ENCODE measurements around the gene CES4A. TPM values are rescaled to one million over a fixed set of nuclear protein-coding genes. Genes with fewer than 3 reads are reported as not detected.

CES4A gene
- total and polyA plus RNA-seq, 9 of the 15 experiments (the other 6 are each of a cell fraction or from before 2014, with no cell fraction given) = 0.09 to 0.13 (median 0.11) TPM; not detected in 6

DNA sequence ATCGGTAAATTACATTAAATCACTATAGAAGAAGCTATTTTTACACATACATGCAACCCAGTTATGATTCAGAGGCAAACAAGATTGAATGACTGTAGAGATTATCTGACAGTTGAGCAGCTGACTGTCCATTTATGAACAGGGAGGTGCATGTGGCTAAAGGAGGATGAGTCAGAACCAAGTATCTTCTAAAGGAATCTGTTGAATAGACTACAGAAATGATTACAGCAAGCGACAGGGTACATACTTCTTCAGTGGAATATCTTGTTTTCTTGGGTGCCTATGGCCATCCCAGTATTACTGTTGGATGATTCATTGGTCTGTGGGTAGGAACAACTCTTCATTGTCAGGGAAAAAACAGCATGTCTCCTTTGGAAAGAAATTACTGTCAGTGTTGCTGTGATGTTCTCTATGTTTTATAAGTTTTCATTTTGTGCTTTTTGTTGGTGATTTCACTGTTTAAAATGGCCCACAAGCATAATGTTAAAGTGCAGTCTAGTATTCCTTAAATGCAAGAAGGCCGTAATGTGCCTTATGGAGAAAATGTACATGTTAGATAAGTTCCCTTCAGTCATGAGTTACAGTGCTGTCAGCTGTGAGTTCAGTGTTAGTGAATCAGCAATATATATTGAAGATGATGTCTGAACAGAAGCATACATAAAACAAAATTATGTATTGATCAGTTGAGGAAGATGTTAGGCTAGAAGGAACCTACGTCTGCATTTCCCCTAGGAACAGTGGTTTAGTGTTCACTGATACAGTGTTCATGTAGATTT lies 67.5 kb downstream of the CES4A start (continued):
- TF ChIP-seq SRF (CRISPR knock-in tag; IDR thresholded peaks at IDR 0.05) (0 out of 4 replicates have a peak, but pooled peaks of 1 of the 2 experiments have one; percentile 47), FOSL1 (tag; conservative IDR thresholded peaks at IDR 0.05) (peak; percentile 99), GTF2E2 (tag; IDR thresholded peaks at IDR 0.05) (no peak; the same call in 1 of the 2 replicates), GTF2A2 (tag; IDR thresholded peaks at IDR 0.05) (no peak), RBM34 (IDR thresholded peaks at IDR 0.05; ENCODE audit: borderline replicate concordance, insufficient read depth, low read length) (no peak), POLR3G (IDR thresholded peaks at IDR 0.05; ENCODE audit: extremely low read depth, insufficient read length, insufficient replicate concordance) (no peak), MNT (conservative IDR thresholded peaks at IDR 0.05) (peak; percentile 47 to 77; a peak in 3 of 4 replicates), KAT2B (IDR thresholded peaks at IDR 0.05; ENCODE audit: low read depth, low read length) (no peak), NR2C1 (IDR thresholded peaks at IDR 0.05) (no peak), NR2C1 (tag; IDR thresholded peaks at IDR 0.05) (no peak), ZNF282 (CRISPR knock-in tag; IDR thresholded peaks at IDR 0.05) (no peak), STAT5B (CRISPR knock-in tag; IDR thresholded peaks at IDR 0.05) (no peak), ZNF23 (CRISPR knock-in tag; IDR thresholded peaks at IDR 0.05) (no peak), PRMT5 (CRISPR knock-in tag; IDR thresholded peaks at IDR 0.05) (no peak), ZNF3 (CRISPR knock-in tag; IDR thresholded peaks at IDR 0.05) (no peak), RFX7 (CRISPR knock-in tag; IDR thresholded peaks at IDR 0.05) (no peak)
- TF ChIP-seq, protein P1, sequence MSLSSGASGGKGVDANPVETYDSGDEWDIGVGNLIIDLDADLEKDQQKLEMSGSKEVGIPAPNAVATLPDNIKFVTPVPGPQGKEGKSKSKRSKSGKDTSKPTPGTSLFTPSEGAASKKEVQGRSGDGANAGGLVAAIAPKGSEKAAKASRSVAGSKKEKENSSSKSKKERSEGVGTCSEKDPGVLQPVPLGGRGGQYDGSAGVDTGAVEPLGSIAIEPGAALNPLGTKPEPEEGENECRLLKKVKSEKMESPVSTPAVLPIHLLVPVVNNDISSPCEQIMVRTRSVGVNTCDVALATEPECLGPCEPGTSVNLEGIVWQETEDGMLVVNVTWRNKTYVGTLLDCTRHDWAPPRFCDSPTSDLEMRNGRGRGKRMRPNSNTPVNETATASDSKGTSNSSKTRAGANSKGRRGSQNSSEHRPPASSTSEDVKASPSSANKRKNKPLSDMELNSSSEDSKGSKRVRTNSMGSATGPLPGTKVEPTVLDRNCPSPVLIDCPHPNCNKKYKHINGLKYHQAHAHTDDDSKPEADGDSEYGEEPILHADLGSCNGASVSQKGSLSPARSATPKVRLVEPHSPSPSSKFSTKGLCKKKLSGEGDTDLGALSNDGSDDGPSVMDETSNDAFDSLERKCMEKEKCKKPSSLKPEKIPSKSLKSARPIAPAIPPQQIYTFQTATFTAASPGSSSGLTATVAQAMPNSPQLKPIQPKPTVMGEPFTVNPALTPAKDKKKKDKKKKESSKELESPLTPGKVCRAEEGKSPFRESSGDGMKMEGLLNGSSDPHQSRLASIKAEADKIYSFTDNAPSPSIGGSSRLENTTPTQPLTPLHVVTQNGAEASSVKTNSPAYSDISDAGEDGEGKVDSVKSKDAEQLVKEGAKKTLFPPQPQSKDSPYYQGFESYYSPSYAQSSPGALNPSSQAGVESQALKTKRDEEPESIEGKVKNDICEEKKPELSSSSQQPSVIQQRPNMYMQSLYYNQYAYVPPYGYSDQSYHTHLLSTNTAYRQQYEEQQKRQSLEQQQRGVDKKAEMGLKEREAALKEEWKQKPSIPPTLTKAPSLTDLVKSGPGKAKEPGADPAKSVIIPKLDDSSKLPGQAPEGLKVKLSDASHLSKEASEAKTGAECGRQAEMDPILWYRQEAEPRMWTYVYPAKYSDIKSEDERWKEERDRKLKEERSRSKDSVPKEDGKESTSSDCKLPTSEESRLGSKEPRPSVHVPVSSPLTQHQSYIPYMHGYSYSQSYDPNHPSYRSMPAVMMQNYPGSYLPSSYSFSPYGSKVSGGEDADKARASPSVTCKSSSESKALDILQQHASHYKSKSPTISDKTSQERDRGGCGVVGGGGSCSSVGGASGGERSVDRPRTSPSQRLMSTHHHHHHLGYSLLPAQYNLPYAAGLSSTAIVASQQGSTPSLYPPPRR (CRISPR knock-in tag; IDR thresholded peaks at IDR 0.05; ENCODE audit: borderline replicate concordance) = no peak
- TF ChIP-seq, protein P2, sequence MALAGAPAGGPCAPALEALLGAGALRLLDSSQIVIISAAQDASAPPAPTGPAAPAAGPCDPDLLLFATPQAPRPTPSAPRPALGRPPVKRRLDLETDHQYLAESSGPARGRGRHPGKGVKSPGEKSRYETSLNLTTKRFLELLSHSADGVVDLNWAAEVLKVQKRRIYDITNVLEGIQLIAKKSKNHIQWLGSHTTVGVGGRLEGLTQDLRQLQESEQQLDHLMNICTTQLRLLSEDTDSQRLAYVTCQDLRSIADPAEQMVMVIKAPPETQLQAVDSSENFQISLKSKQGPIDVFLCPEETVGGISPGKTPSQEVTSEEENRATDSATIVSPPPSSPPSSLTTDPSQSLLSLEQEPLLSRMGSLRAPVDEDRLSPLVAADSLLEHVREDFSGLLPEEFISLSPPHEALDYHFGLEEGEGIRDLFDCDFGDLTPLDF (CRISPR knock-in tag; IDR thresholded peaks at IDR 0.05) = no peak
- TF ChIP-seq, protein P3, sequence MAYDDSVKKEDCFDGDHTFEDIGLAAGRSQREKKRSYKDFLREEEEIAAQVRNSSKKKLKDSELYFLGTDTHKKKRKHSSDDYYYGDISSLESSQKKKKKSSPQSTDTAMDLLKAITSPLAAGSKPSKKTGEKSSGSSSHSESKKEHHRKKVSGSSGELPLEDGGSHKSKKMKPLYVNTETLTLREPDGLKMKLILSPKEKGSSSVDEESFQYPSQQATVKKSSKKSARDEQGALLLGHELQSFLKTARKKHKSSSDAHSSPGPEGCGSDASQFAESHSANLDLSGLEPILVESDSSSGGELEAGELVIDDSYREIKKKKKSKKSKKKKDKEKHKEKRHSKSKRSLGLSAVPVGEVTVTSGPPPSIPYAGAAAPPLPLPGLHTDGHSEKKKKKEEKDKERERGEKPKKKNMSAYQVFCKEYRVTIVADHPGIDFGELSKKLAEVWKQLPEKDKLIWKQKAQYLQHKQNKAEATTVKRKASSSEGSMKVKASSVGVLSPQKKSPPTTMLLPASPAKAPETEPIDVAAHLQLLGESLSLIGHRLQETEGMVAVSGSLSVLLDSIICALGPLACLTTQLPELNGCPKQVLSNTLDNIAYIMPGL (CRISPR knock-in tag; IDR thresholded peaks at IDR 0.05) = no peak

All from K562 (cell line).